Glutamatergic neuron (in vitro differentiated cells): ENCODE measurements around the gene RAPGEF1. TPM values are rescaled to one million over a fixed set of nuclear protein-coding genes. Genes with fewer than 3 reads are reported as not detected.

ENCODE experiments used
- DNase-seq: peaks from one replicate; pipeline ENCODE4 v3.0.0; 2022
- H3K27ac Mint-ChIP-seq: one replicate; pipeline ENCODE4 v1.8.0; 2020; ENCODE audit warnings: mild to moderate bottlenecking, mixed read lengths, inconsistent platforms; ENCODE audit not compliant: unreplicated experiment
- H3K27me3 Mint-ChIP-seq: one replicate; pipeline ENCODE4 v1.8.0; 2020; ENCODE audit warnings: mild to moderate bottlenecking, moderate library complexity, mixed read lengths, inconsistent platforms; ENCODE audit not compliant: unreplicated experiment
- H3K36me3 Mint-ChIP-seq: one replicate; pipeline ENCODE4 v1.8.0; 2020; ENCODE audit warnings: mild to moderate bottlenecking, mixed read lengths, inconsistent platforms; ENCODE audit not compliant: unreplicated experiment
- H3K4me1 Mint-ChIP-seq: one replicate; pipeline ENCODE4 v1.8.0; 2020; ENCODE audit warnings: mild to moderate bottlenecking, low read depth, mixed read lengths, inconsistent platforms; ENCODE audit not compliant: unreplicated experiment
- H3K4me3 Mint-ChIP-seq: one replicate; pipeline ENCODE4 v1.8.0; 2020; ENCODE audit warnings: mild to moderate bottlenecking, mixed read lengths, inconsistent platforms; ENCODE audit not compliant: unreplicated experiment
- H3K9me3 Mint-ChIP-seq: one replicate; pipeline ENCODE4 v1.8.0; 2020; ENCODE audit warnings: mild to moderate bottlenecking, moderate library complexity, mixed read lengths, inconsistent platforms; ENCODE audit not compliant: unreplicated experiment
- CTCF ChIP-seq: fragments of 200-600 bp; sonication (generic); IDR thresholded peaks from one replicate; pipeline ENCODE4 v1.5.0; 2021; ENCODE audit not compliant: partially characterized antibody, unreplicated experiment
- long read RNA-seq: library from polyadenylated mRNA; unstranded; transcript quantifications from one replicate; pipeline ENCODE4 v2.0.0, GENCODE V29; 2020; ENCODE audit not compliant: unreplicated experiment
- total RNA-seq: library from RNA; stranded (reverse); fragmentation: NEBNext Ultra II Directional; extraction: Animal tissue kit (Norgen Biotek cat#: 25700); gene quantifications from one replicate; pipeline ENCODE4 v1.2.1, GENCODE V29; 2021; ENCODE audit not compliant: unreplicated experiment

Gene RAPGEF1
- total RNA-seq = 319 TPM
- long read RNA-seq, partial matches to known transcripts = 0 of 12 reads
- long read RNA-seq, other reads (novel, unspliced or antisense) = 12 of 12 reads

GRCh38 chr9:131739959-131740648 is at the start of gene RAPGEF1:
Gene RAPGEF1, minus strand, starts transcription at chr9:131740076. Its CDS starts 246 bp downstream, at chr9:131739830.
- H3K36me3 Mint-ChIP-seq = no peaks in the 10 kb centered on the region
- peaks cover 11% of the 10 kb centered on the region for H3K27me3 Mint-ChIP-seq

DNA sequence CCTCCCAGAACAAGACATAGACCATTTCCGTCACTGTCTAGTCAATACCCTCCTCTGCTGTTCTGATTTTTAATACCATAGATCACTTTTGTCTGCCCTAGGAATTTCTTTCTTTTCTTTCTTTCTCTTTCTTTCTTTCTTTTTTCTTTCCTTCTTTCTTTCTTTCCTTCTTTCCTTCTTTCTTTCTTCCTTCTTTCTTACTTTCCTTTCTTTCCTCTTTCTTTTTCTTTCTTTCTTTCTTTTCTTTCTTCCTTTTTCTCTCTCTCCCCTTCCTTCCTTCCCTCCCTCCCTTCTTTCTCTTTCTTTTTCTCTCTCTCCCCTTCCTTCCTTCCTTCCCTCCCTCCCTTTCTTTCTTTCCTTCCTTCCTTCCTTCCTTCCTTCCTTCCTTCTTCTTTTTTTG is 49.0 kb upstream of the RAPGEF1 start:
- TF ChIP-seq CTCF = no peak
- no peak for DNase-seq
- Mint-ChIP-seq H3K9me3 (peaks cover 5% of the 10 kb centered on the region), H3K27ac (no peak overlapping the region), H3K27me3 (peaks cover 5% of the 10 kb centered on the region), H3K4me3 (no peak overlapping the region), H3K4me1 (peaks cover 2% of the 10 kb centered on the region), H3K36me3 (peaks cover under 1% of the 10 kb centered on the region)

More at GRCh38 chr9:131739959-131740648, at the start of gene RAPGEF1:
- peak; percentile 81 for TF ChIP-seq CTCF
- Mint-ChIP-seq H3K27ac (peak within 1 kb of the TSS; percentile 96), H3K9me3 (peaks cover 13% of the 10 kb centered on the region), H3K4me3 (peak within 1 kb of the TSS; percentile 96), H3K4me1 (peaks cover 25% of the 10 kb centered on the region)
- peak; percentile 88 for DNase-seq

DNA sequence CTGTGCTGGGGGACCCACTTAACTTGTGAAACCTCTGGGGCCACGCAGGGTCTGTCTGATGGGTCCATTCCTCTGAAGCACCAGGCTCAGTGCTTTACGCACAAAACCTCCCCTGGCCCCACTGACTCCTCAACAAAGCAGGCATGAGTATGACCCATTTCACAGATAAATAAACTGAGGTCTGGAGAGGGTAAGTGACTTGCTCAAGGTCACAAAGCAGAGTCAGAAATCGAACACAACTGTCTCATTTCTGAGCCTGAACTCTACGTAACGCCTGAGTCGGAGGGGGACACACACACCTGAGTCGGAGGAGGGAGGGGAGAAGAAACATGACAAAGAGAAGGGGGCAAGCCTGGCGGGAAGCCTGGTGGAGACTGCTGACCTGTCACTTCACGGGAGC is 48.0 kb upstream of the RAPGEF1 start:
- Mint-ChIP-seq H3K4me3 (no peak overlapping the region), H3K27me3 (peaks cover 5% of the 10 kb centered on the region)

DNA sequence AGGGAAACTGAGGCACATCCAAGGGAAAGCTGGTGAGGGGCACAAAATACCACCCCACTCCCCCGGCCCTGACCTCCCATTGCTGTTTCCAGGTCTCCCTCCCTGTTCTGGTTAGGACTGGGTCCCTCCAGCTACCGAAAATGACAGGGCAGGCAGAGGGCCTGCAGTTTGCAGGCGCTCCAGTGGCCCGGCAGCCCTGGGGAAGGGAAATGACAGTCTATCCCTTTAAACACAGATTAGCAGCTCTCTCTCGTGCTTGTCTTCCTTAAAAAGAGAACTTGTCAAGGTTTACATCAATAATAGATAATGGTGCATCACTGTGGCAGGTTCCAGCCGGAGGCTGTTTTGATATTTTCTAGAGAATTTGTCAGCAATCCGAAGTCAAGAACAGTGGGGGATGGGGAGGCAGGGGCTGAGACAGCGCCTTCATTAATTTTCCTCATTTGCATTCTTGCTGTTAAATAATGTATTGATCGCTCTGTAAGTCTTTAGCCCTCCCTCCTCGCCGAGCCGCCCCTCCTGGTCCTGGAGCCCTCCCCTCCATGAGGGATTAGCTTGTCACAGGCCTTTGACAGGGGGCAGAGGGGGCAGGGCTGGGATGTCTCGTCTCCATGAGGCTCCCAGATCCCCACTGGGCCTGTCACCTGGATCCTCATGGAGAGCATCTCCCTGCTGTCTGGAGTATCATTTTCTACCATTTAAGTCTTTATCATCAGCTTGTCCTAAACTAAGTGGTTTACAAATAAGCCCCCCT is 45.0 kb upstream of the RAPGEF1 start:
- H3K4me3 Mint-ChIP-seq = no peak overlapping the region
- H3K9me3 Mint-ChIP-seq = peaks cover 7% of the 10 kb centered on the region
- H3K4me1 Mint-ChIP-seq = peaks cover 2% of the 10 kb centered on the region
- peaks cover 5% of the 10 kb centered on the region for H3K27me3 Mint-ChIP-seq
- no peak for DNase-seq
- no peak for TF ChIP-seq CTCF
- H3K27ac Mint-ChIP-seq = no peak overlapping the region
- H3K36me3 Mint-ChIP-seq = peaks cover 16% of the 10 kb centered on the region

More for the DNA sequence above, 48.0 kb upstream of the RAPGEF1 start:
- no peak for TF ChIP-seq CTCF
- peaks cover 5% of the 10 kb centered on the region for H3K9me3 Mint-ChIP-seq
- no peak overlapping the region for H3K27ac Mint-ChIP-seq
- DNase-seq = no peak
- H3K4me1 Mint-ChIP-seq = peaks cover 2% of the 10 kb centered on the region
- peaks cover 10% of the 10 kb centered on the region for H3K36me3 Mint-ChIP-seq
